HG03378 (cell line): ENCODE data around the gene PXDN.
"Not testable (repeated sequence)": the region's sequence is repeated elsewhere in the genome, so short reads cannot be mapped to it uniquely, and the experiment has no call there.

Source experiments
- ATAC-seq: cut with Tn5 transposase; IDR thresholded peaks from one replicate; pipeline ENCODE4 v1.9.1; 2021; ENCODE audit warnings: mild to moderate bottlenecking, moderate library complexity; ENCODE audit not compliant: unreplicated experiment

PXDN gene

DNA sequence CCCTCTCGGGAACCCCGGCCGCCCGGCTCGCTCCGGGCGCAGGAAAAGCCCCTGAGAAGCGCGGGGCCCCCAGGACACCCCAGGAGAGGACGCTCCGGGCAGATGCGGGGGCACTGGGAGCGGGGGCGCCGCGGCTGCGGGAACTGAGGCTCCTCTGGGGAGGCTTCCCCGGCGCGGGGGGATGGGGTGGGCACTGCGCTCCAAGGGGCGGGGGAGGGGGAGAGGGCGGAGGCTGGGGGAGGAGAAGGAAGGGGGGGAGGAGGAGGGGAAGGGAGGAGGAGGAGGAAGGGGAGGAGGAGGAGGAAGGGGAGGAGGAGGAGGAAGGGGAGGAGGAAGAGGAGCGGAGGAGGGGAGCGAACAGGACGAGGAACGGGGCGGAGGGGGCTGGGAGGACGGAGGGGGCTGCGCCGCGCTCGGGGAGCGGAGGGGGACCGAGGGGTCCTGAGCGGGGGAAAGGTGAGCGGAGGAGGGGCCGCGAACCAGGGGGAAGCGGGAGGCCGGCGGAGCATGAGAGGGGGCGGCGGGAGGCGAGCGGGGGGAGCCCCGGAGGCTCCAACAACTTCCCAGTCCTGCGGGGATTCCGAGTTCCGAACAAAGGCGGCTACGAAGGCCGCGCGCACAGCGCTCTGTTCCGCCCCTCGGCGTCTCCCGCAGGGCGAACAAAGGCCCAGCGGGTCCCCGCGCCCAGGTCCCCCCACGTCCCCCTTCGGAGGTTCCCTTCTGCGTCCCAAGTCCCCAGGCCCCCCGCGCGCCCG, 742 bp downstream of the PXDN start:
- no peak for ATAC-seq

DNA sequence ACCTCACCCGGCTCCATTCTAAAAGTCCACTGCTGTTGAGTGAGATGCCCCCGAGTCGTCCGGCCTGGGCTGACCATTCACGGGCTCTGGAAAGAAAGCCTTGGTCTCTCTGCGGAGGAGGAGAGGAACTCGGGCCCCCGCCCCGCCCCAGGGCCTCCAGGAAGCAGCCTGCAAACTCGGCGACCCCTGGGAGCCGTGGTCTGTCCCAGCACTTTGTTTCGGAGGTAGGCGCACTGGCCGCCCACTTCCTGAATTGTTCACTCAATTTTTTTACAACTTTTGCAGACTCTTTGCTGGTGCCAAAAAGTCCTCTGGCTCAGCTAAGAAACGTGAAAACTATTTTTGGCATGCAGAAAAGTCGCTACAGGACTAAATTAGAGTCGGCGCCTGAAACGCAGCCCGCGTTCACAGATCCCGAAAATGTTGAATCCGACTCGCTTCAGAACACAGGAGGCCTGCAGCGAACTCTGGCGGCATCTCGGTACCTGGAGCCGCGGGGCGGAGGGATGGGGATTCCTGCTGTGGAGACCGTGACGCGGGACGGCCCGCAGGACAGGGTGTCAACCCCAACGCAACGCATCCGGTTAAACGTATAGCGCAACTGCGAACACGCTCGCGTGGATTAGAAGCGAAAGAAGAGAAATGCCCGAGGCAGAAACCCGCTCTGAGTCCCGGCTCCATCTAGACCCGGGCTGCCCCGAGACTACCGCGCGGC, 1.5 kb downstream of the PXDN start:
- ATAC-seq, result no peak

DNA sequence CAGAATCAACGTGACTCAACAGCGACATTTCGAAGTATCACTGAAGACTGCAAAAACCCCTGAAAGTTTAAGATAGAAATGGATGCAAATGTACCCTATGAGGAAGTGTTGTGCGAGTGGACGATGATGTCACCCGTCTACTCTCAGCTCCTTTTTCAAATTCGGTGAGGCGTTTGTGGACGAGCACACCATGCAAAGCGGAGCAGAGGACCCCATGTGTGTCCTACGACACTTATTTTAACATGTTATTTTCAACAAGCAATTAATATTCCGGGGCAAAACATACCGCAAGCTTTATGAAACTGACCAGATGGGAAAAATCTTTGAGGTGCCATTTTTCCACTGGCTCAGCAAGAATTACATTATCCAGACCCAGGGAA, 2.0 kb downstream of the PXDN start:
- no peak for ATAC-seq

DNA sequence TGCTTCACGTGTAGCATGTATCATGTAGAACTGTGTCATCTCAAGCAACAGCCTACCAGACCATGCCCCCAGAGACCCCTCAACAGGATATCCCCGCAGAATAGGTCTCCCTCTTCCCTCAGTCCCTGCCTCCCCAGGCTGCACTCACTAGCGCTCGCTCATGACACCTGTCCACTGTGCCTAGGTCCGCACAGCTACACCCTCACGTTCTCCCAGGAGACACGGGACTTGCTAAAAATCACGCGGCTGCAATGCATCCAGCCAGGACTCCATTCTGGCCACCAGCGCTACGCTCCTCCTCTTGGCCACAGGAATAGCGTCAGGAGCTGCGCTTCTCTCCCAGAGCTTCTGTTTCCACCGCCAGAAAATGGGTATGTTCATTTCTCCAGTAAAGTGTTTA, 2.5 kb downstream of the PXDN start:
- ATAC-seq, result no peak

DNA sequence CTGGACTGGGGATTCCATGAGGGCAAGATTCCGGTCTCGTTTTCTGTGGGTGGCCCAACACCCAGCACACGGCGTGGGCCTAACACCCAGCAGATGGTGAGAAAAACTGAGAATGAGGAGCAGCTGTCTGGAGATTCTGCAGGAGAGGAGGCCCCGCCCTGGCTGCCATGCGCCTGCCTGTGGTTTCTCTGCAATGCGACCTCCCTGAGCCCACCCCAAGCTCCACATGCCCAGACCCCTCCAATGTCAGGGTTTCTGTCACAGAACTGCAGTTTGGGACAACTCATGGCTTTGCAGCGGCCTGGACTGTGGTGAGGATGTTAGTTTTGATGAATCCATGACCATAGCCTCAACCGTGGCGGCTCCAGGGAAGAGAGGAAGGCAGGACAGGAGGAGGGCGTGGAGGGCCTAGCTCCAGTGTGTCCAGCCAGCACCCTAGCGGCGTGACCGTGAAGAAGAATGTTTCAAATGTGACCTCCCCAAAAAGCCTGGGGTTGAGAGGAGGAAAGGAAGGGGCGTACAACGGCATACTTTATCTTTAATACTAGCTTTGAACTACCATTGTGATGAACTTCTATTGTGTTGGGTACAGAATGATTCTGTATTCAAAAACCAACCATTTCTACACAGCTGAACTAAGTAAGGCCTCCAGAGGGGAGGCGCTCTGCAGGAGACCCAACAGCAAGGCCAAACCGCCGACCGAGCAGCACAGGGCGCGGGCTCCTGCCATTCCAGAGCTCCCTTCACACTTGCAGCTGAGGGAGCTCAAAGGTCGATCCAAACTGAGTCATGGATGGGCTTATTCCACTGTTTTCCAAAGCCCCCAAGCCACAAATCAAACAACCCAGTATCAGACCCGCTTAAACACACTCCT, 3.4 kb downstream of the PXDN start:
- ATAC-seq, result no peak

DNA sequence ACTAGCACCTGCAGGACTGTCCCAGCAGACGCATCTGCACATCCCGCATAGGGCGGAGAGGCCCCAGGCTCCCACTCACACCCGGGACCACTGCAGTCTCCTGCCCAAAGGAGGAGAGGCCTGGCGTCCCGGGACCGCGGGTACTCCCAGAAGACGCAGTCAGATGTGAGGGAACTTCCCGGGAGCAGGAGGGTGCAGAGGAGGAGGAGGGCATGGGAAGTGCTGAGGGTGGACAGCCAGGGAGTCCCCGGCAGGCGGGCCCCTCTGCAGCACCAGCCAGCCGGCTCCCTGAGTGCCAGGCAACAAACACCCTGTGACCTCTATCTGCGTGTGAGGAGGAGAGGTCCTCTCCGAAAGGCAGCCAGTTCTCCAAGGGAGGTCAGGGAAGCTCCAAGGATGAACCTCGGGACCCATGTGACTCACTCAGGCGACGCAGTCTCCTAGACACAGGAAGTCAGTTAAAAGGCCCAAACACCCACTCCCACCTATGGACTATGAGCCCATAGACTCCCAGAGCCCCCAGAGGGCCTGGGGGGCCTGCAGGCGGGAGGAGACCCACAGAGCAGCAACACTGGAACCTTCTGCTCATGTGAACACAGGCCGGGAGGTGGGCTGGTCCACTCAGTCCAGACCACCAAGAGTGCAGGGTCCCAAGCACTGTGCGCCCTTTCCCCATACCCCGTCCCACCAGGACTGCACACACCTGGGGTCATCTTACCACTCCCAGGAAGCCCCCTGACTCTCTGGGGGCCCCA, 4.2 kb downstream of the PXDN start:
- no peak for ATAC-seq

DNA sequence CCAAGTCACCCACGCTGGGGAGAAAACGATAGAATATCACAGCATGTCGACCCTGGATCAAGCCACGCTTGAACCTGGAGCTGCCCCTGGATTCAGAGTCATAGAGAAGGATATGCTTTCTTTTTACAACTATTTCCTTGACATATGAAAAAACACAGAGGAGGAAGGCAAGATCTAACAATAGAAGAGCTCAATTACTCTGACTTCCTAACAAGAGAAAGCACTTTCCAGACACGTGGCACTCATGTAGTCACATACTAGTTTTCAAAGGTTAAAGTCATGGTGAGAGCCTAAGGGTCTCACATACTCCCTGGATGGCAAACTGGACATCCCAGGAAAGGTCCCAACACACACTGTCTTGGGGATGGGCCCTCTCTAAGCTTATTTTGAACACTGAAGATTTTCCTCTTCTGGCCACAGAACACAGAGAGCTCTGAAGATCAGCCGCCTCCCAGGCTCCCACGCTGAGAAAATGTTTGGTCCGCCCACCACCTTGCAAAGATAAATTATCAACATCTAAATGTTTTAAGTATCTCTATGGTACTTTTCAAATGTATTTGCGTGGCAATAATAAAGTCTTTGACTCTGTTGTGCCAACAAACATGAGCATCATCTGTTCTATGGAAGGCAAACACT, 4.9 kb downstream of the PXDN start:
- ATAC-seq, result no peak

DNA sequence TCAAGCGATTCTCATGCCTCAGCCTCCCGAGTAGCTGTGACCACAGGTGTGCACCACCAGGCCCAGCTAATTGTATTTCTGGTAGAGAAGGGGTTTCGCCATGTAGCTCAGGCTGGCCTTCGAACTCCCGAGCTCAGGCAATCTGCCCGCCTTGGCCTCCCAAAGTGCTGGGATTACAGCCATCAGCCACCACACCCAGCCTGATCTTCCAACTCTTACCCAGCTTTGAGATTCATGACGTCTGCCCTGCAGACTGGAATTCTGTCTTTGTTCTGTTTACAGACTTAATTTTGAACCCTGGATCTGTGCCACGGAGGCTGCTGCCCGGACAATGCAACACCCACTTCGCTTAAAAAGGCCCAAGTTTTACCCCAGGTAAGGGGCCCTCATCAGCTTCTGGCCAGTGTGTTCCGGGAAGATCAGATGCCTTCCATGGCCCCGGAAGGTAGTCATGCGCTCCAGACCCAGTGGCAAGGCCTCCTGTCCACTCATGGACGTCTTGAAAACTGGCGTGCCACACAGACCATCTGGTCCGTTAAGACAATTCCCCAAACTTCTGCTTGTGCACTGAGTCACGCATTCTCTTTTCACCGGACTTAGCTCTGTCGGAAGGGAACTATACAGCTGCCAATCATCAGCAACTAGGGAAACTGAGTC, 5.5 kb downstream of the PXDN start:
- ATAC-seq, result no peak

DNA sequence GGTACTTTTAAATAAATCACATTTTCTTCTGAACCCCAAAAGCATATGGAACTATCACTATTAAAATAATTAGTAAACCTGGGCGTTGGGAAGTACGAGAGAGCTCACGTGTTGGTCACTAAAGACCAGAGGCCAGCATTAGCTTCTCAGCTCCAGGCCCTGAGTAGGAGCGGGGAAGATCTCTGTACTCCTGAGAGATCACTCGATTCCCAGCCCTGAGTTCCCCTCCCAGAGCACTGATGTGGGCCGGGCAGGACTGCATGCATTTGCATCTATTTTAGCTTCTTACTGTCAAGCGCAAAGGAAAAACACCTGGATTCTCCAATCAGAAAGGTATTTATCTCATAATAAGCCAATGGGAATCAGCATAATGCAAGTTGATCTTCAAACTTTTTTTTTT, 6.2 kb downstream of the PXDN start:
- no peak for ATAC-seq

DNA sequence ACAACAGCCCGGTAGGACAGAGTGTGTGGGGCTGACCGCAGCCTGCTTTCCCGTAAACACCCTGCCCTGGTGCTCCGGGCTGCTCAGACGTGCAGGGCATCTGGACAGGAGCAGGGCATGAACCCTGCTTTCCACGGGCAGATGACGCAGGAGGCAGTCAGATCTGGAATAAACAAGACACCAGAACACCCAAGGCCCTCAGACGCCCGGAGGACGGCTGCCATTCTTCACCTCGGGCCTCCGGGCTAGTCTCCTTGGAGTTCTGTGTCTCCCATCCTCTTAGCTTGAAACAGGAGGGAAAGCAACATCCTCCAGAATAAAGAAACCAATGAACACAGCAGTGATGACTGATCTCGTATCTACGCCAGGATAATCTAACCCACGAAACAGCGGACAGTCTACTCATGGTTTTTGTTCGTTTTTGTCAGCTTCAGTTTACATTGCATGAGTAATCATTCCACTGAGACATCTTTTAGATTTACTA, 7.3 kb downstream of the PXDN start:
- ATAC-seq, result no peak

DNA sequence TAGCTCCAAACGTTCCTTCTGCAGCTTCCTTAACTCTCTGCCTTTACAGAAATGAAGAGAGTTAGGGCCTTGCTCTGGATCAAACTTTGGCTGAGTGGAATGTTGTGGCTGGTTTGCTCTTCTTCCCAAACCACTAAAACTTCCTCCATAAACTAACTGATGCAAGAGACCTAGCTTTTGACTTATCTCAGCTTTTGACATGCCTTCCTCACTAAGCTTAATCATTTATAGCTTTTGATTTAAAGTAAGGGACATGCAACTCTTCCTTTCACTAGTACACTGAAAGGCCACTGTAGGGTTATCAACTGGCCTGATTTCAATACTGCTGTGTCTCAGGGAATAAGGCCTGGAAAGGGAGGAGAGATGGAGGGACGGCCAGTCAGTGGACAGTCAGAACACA, 8.3 kb downstream of the PXDN start:
- no peak for ATAC-seq

DNA sequence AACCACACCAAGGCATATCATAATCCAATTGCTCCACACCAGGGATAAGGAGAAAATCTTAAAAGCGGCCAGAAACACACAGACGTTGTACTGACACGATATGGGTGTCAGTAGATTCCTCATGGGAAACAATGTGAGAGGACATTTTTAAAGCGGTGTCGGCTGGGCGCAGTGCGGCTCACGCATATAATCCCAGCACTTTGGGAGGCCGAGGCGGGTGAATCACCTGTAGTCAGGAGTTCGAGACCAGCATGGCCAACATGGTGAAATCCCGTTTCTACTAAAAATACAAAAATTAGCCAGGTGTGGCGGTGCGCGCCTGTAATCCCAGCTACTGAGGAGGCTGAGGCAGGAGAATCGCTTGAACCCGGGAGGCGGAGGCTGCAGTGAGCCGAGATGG, 11.0 kb downstream of the PXDN start:
- ATAC-seq, result not testable (repeated sequence)

DNA sequence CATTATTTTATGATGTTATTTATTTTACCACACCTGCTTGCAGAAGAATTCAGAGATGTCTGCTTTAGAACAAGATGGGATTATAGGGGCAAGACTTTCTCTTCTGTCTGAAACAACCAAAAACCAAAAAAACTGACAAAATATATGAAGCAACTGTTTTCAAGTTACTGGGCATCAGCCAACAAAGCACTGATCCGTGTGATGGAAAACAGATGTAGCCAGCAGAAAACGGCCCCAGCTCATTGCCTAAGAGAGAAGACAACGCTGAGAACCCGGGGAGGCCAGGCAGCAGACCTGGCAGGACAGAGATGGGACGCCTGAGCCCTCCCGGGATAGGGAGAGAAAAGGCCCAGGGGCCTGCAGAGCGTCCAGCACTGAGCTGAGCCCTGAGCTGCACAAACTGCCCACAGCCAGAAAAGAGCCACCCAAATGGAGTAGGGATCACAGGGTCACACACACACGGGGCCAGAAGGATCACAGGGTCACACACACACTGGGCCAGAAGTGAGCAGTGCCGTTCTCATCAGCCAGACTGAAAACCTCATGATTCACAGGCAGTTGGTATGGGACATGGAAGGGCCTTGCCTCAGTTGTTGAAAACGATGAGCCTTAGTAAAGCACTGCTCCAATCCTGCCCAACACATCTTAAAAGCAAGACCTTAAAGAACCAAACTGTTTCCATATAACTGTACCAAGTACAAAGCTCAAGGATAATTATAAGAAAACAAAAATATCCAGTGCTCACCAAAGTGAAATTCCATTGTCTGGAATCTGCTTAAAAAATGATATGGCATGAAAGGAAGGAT, 12.1 kb downstream of the PXDN start:
- no peak for ATAC-seq

DNA sequence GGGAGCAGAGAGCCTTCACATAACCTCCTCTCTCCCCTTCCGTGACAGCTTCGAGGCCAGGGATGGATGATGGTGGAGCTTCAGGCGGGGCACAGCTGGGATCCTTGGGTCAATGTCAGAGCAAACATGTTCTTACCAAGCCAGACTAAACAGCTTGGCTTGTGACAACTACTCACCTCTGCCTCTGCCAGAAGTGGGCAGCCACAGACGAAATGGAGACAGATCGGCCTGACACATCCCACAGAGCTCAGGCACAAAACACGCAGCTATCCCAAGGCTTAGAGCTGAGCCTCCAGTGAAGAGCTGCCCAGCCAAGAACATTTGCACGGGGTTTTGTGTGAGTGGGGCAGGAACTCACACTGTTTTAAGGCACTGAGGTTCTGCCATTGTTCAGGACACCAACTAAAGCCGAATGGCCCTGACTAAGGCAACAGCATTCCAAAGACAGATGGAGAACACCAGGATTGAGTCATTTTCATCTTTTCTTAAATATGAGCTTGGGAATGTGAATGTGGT, 12.8 kb downstream of the PXDN start:
- ATAC-seq, result no peak

DNA sequence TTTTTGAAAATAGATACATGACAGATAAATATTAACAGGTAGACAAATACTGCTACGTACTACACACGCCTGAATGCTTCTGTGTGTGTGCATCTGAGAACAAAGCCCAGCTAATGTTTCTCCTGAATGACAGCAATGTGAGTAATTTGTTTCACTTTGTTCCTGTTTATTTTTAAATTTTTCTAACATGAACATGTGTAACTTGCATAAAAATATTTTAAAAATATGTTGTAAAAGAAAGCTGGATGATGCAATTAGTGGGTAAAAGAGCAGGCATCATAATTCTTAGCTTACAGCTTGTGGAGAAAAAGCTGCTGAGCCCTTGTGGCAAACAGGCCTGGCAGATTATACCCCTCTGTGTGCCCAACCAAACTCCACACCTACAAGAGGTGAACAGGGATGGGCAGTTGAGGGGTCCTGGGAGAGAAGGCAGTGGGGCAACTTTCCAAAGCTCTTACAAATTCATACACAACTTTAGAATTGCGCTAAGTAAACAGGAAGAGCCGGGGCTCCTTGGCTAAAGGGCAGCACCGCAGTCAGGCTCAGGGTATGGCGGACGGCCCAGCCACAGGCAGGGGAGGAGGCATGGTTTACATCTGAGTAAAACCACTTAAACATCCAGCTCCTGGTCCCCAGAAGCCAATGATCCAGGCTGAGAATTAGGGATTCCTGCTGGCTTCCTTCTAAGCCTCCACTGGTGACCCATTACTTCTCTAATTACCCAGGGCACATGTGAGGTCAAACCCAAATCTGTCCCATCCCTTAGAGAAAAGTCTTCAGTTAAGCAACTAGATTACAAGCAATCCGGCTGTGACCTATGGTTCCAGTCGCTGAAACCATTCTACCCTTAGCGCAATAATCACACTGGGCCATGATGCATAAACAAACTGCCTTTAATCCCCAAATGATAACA, 14.0 kb downstream of the PXDN start:
- ATAC-seq, result no peak

DNA sequence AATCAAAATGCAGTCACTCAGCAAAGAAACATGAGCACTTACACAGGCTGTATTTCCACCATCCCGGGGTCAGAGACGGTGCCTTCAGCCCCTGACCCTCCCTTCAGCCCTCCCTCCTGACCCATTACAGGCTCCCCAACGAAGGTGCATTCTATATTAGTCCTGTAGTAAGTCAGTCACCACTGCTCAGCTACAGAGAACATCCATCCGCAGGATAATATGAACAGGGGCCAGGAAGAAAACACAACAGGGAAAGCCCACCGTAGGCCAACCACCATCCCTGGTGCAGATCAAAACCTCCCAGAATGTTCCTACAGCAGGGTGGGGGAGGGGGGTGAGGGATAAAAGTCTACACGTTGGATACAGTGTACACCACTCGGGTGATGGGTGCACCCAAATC, 15.1 kb downstream of the PXDN start:
- ATAC-seq, result no peak

DNA sequence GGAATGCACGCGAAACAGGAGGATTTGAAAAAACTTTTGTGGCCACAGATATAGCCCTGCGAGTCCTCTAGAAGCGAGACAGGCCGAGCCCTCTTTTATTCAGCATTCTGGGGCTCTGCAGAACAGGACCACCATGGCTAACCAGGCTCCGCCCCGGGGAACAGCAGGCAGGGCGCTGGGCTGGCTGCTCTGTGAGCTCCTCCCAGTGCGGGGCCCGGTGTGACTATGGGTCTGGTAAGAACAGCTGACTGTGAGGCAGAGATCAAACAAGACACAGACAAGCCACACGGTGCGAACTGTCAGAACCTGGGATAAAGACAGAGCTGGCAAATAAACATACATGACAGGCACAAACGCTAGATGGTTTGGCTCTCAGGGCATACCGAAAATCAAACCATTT, 15.5 kb downstream of the PXDN start:
- ATAC-seq, result no peak
